ENCODE measurements around the gene C1orf35. TPM values are rescaled to one million over a fixed set of nuclear protein-coding genes. Genes with fewer than 3 reads are reported as not detected.

Gene C1orf35
- total and polyA plus RNA-seq, 2 experiments from 2014 or later, result 36.2 to 43.7 TPM

GRCh38 chr1:228065543-228066347 lies 37.4 kb downstream of the C1orf35 start:
- no peak overlapping the region for H3K4me3 ChIP-seq
- no peaks in the 10 kb centered on the region for H3K4me1 ChIP-seq (ENCODE audit: low read depth)
- H3K36me3 ChIP-seq, result no peaks in the 10 kb centered on the region
- DNase-seq (ENCODE audit: low read depth in 1 of 2, low spot score in 1 of 2), result no peak
- H3K27ac ChIP-seq, result no peak overlapping the region
- no peak for TF ChIP-seq CTCF (IDR thresholded peaks at IDR 0.05; ENCODE audit: low read depth, low read length)
- H3K9me3 ChIP-seq (ENCODE audit: low read depth), result no peaks in the 10 kb centered on the region
- peaks cover 43% of the 10 kb centered on the region for H3K27me3 ChIP-seq

- H3K27me3 ChIP-seq, result peaks cover 44% of the 10 kb centered on the region
- H3K4me1 ChIP-seq (ENCODE audit: low read depth), result no peaks in the 10 kb centered on the region
- no peak overlapping the region for H3K4me3 ChIP-seq
- TF ChIP-seq CTCF (IDR thresholded peaks at IDR 0.05; ENCODE audit: low read depth, low read length), result no peak
- H3K27ac ChIP-seq, result no peak overlapping the region
- no peak for DNase-seq (ENCODE audit: low read depth in 1 of 2, low spot score in 1 of 2)
- H3K9me3 ChIP-seq (ENCODE audit: low read depth), result no peaks in the 10 kb centered on the region
- no peaks in the 10 kb centered on the region for H3K36me3 ChIP-seq
These were observed 38.2 kb downstream of the C1orf35 start for GRCh38 chr1:228064741-228065542.

- H3K4me3 ChIP-seq, result no peak overlapping the region
- H3K4me1 ChIP-seq (ENCODE audit: low read depth), result no peaks in the 10 kb centered on the region
- TF ChIP-seq CTCF (IDR thresholded peaks at IDR 0.05; ENCODE audit: low read depth, low read length), result no peak
- DNase-seq (ENCODE audit: low read depth in 1 of 2, low spot score in 1 of 2), result no peak
- H3K9me3 ChIP-seq (ENCODE audit: low read depth), result no peaks in the 10 kb centered on the region
- H3K27me3 ChIP-seq, result peaks cover 46% of the 10 kb centered on the region
- H3K36me3 ChIP-seq, result no peaks in the 10 kb centered on the region
- no peak overlapping the region for H3K27ac ChIP-seq
These were observed 38.8 kb downstream of the C1orf35 start for GRCh38 chr1:228064296-228064695.

- Histone ChIP-seq H3K4me1 (ENCODE audit: low read depth) (no peaks in the 10 kb centered on the region), H3K4me3 (no peak overlapping the region), H3K36me3 (no peaks in the 10 kb centered on the region), H3K9me3 (ENCODE audit: low read depth) (no peaks in the 10 kb centered on the region), H3K27ac (no peak overlapping the region), H3K27me3 (peaks cover 47% of the 10 kb centered on the region)
- no peak for DNase-seq (ENCODE audit: low read depth in 1 of 2, low spot score in 1 of 2)
- no peak for TF ChIP-seq CTCF (IDR thresholded peaks at IDR 0.05; ENCODE audit: low read depth, low read length)
These were observed 39.6 kb downstream of the C1orf35 start for GRCh38 chr1:228063251-228064191.

GRCh38 chr1:228062812-228063211 lies 40.3 kb downstream of the C1orf35 start:
- DNase-seq (ENCODE audit: low read depth in 1 of 2, low spot score in 1 of 2), result no peak
- Histone ChIP-seq H3K4me1 (ENCODE audit: low read depth) (no peaks in the 10 kb centered on the region), H3K27ac (no peak overlapping the region), H3K9me3 (ENCODE audit: low read depth) (no peaks in the 10 kb centered on the region), H3K4me3 (no peak overlapping the region), H3K36me3 (no peaks in the 10 kb centered on the region), H3K27me3 (peaks cover 47% of the 10 kb centered on the region)
- TF ChIP-seq CTCF (IDR thresholded peaks at IDR 0.05; ENCODE audit: low read depth, low read length), result no peak
